ENCODE data around the gene MBOAT2. TPM values are rescaled to one million over a fixed set of nuclear protein-coding genes. Genes with fewer than 3 reads are reported as not detected.
"Not testable (repeated sequence)": the region's sequence is repeated elsewhere in the genome, so short reads cannot be mapped to it uniquely, and the experiment has no call there.

MBOAT2 gene
- total RNA-seq, 5 donors from 2014 or later (not counting 1 experiment from before 2014, with no cell fraction given): 1.3 to 3.0 (median 2.7) TPM

GRCh38 chr2:8896671-8897070 lies 106.8 kb downstream of the MBOAT2 start:
- H3K4me1 ChIP-seq (ENCODE audit: control insufficient read depth in 1 of 2, extremely low read depth in 1 of 2, insufficient read depth in 2 of 2, low read length in 2 of 2); H3K4me1 Mint-ChIP-seq; H3K4me3 Mint-ChIP-seq; CTCF ChIA-PET; H3K36me3 ChIP-seq (ENCODE audit: control insufficient read depth in 2 of 2, extremely low read depth in 1 of 2, insufficient read depth in 1 of 2, low read length in 1 of 2); H3K27me3 ChIP-seq (replicated peaks in 1 of 2; ENCODE audit: control insufficient read depth in 2 of 2, extremely low read depth in 1 of 2, insufficient read depth in 2 of 2, low read length in 1 of 2); ATAC-seq (replicated peaks in 1 of 4); H3K36me3 Mint-ChIP-seq; H3K27me3 Mint-ChIP-seq; POLR2A ChIA-PET; H3K9me3 Mint-ChIP-seq; H3K4me3 ChIP-seq (ENCODE audit: control insufficient read depth in 1 of 2, extremely low read depth in 1 of 2, low read length in 1 of 2); DNase-seq; H3K27ac ChIP-seq (ENCODE audit: low read length); H3K27ac Mint-ChIP-seq; H3K9me3 ChIP-seq: not testable (repeated sequence)
- WGBS (ENCODE audit: insufficient coverage): no CpG with 5 or more reads among the region's 5 CpGs

- CTCF ChIA-PET; H3K36me3 Mint-ChIP-seq; H3K9me3 Mint-ChIP-seq; H3K4me3 ChIP-seq (ENCODE audit: control insufficient read depth in 1 of 2, extremely low read depth in 1 of 2, low read length in 1 of 2); H3K27me3 ChIP-seq (replicated peaks in 1 of 2; ENCODE audit: control insufficient read depth in 2 of 2, extremely low read depth in 1 of 2, insufficient read depth in 2 of 2, low read length in 1 of 2); DNase-seq; H3K27me3 Mint-ChIP-seq; H3K27ac Mint-ChIP-seq; H3K36me3 ChIP-seq (ENCODE audit: control insufficient read depth in 2 of 2, extremely low read depth in 1 of 2, insufficient read depth in 1 of 2, low read length in 1 of 2); POLR2A ChIA-PET; H3K27ac ChIP-seq (ENCODE audit: low read length); H3K9me3 ChIP-seq; H3K4me1 Mint-ChIP-seq; H3K4me3 Mint-ChIP-seq; ATAC-seq (replicated peaks in 1 of 4); H3K4me1 ChIP-seq (ENCODE audit: control insufficient read depth in 1 of 2, extremely low read depth in 1 of 2, insufficient read depth in 2 of 2, low read length in 2 of 2): not testable (repeated sequence)
- WGBS (ENCODE audit: insufficient coverage): 94% methylated on average over 11 of the region's 13 CpGs
Measured at GRCh38 chr2:8895087-8895912, 108.2 kb downstream of the MBOAT2 start.

GRCh38 chr2:8893978-8894820 lies 109.3 kb downstream of the MBOAT2 start:
- Histone ChIP-seq H3K4me1 (ENCODE audit: control insufficient read depth in 1 of 2, extremely low read depth in 1 of 2, insufficient read depth in 2 of 2, low read length in 2 of 2) (no peaks in the 10 kb centered on the region), H3K27me3 (replicated peaks in 1 of 2; ENCODE audit: control insufficient read depth in 2 of 2, extremely low read depth in 1 of 2, insufficient read depth in 2 of 2, low read length in 1 of 2) (no peaks in the 10 kb centered on the region), H3K4me3 (ENCODE audit: control insufficient read depth in 1 of 2, extremely low read depth in 1 of 2, low read length in 1 of 2) (no peak overlapping the region), H3K9me3 (no peaks in the 10 kb centered on the region), H3K36me3 (ENCODE audit: control insufficient read depth in 2 of 2, extremely low read depth in 1 of 2, insufficient read depth in 1 of 2, low read length in 1 of 2) (no peaks in the 10 kb centered on the region), H3K27ac (ENCODE audit: low read length) (no peak overlapping the region)
- no peak for DNase-seq
- no peak overlapping the region for H3K4me3 Mint-ChIP-seq
- ChIA-PET POLR2A (no interaction called here), CTCF (no interaction called here)
- ATAC-seq (replicated peaks in 1 of 4): no peak
- H3K27me3 Mint-ChIP-seq: no peaks in the 10 kb centered on the region
- 90% methylated on average over 7 of the region's 19 CpGs for WGBS (ENCODE audit: insufficient coverage)
- H3K27ac Mint-ChIP-seq: no peak overlapping the region
- H3K36me3 Mint-ChIP-seq: peaks cover 3% of the 10 kb centered on the region
- no peaks in the 10 kb centered on the region for H3K4me1 Mint-ChIP-seq
- H3K9me3 Mint-ChIP-seq: peaks cover 0 to 6% (median 5%) of the 10 kb centered on the region in 3 donors

GRCh38 chr2:8893474-8893873 lies 110.0 kb downstream of the MBOAT2 start:
- no peak overlapping the region for H3K4me3 Mint-ChIP-seq
- no peak overlapping the region for H3K4me3 ChIP-seq (ENCODE audit: control insufficient read depth in 1 of 2, extremely low read depth in 1 of 2, low read length in 1 of 2)
- H3K36me3 Mint-ChIP-seq: peaks cover 3% of the 10 kb centered on the region
- no peak for DNase-seq
- peaks cover 0 to 6% (median 5%) of the 10 kb centered on the region in 3 donors for H3K9me3 Mint-ChIP-seq
- no peaks in the 10 kb centered on the region for H3K4me1 Mint-ChIP-seq
- H3K36me3 ChIP-seq (ENCODE audit: control insufficient read depth in 2 of 2, extremely low read depth in 1 of 2, insufficient read depth in 1 of 2, low read length in 1 of 2): no peaks in the 10 kb centered on the region
- no peaks in the 10 kb centered on the region for H3K27me3 ChIP-seq (replicated peaks in 1 of 2; ENCODE audit: control insufficient read depth in 2 of 2, extremely low read depth in 1 of 2, insufficient read depth in 2 of 2, low read length in 1 of 2)
- no peak overlapping the region for H3K27ac Mint-ChIP-seq
- no CpG with 5 or more reads among the region's 1 CpG for WGBS (ENCODE audit: insufficient coverage)
- ChIA-PET POLR2A (no interaction called here), CTCF (no interaction called here)
- no peaks in the 10 kb centered on the region for H3K4me1 ChIP-seq (ENCODE audit: control insufficient read depth in 1 of 2, extremely low read depth in 1 of 2, insufficient read depth in 2 of 2, low read length in 2 of 2)
- no peaks in the 10 kb centered on the region for H3K27me3 Mint-ChIP-seq
- no peaks in the 10 kb centered on the region for H3K9me3 ChIP-seq
- no peak for ATAC-seq (replicated peaks in 1 of 4)
- H3K27ac ChIP-seq (ENCODE audit: low read length): no peak overlapping the region

- Mint-ChIP-seq H3K4me3 (no peak overlapping the region), H3K4me1 (no peaks in the 10 kb centered on the region), H3K36me3 (peaks cover 3% of the 10 kb centered on the region), H3K27me3 (no peaks in the 10 kb centered on the region), H3K9me3 (peaks cover 0 to 6% (median 5%) of the 10 kb centered on the region in 3 donors), H3K27ac (no peak overlapping the region)
- Histone ChIP-seq H3K4me1 (ENCODE audit: control insufficient read depth in 1 of 2, extremely low read depth in 1 of 2, insufficient read depth in 2 of 2, low read length in 2 of 2) (no peaks in the 10 kb centered on the region), H3K36me3 (ENCODE audit: control insufficient read depth in 2 of 2, extremely low read depth in 1 of 2, insufficient read depth in 1 of 2, low read length in 1 of 2) (no peaks in the 10 kb centered on the region), H3K4me3 (ENCODE audit: control insufficient read depth in 1 of 2, extremely low read depth in 1 of 2, low read length in 1 of 2) (no peak overlapping the region), H3K27me3 (replicated peaks in 1 of 2; ENCODE audit: control insufficient read depth in 2 of 2, extremely low read depth in 1 of 2, insufficient read depth in 2 of 2, low read length in 1 of 2) (no peaks in the 10 kb centered on the region), H3K9me3 (no peaks in the 10 kb centered on the region), H3K27ac (ENCODE audit: low read length) (no peak overlapping the region)
- ChIA-PET POLR2A (no interaction called here), CTCF (interaction anchor here in 1 of 2 donors (0.5 kb wide), 1 partner anchor 488 kb away, joined by 3 read pairs; no protein-coding TSS in a partner anchor)
- ATAC-seq (replicated peaks in 1 of 4) (no peak), DNase-seq (no peak)
- no CpG with 5 or more reads among the region's 2 CpGs for WGBS (ENCODE audit: insufficient coverage)
Measured at GRCh38 chr2:8892111-8892510, 111.4 kb downstream of the MBOAT2 start.

- Histone ChIP-seq H3K27ac (ENCODE audit: low read length) (no peak overlapping the region), H3K9me3 (no peaks in the 10 kb centered on the region), H3K4me1 (ENCODE audit: control insufficient read depth in 1 of 2, extremely low read depth in 1 of 2, insufficient read depth in 2 of 2, low read length in 2 of 2) (no peaks in the 10 kb centered on the region), H3K36me3 (ENCODE audit: control insufficient read depth in 2 of 2, extremely low read depth in 1 of 2, insufficient read depth in 1 of 2, low read length in 1 of 2) (no peaks in the 10 kb centered on the region), H3K4me3 (ENCODE audit: control insufficient read depth in 1 of 2, extremely low read depth in 1 of 2, low read length in 1 of 2) (no peak overlapping the region), H3K27me3 (replicated peaks in 1 of 2; ENCODE audit: control insufficient read depth in 2 of 2, extremely low read depth in 1 of 2, insufficient read depth in 2 of 2, low read length in 1 of 2) (no peaks in the 10 kb centered on the region)
- no peaks in the 10 kb centered on the region for H3K36me3 Mint-ChIP-seq
- ChIA-PET CTCF (no interaction called here), POLR2A (no interaction called here)
- ATAC-seq (replicated peaks in 1 of 4) (no peak), DNase-seq (no peak)
- no peak overlapping the region for H3K27ac Mint-ChIP-seq
- no peaks in the 10 kb centered on the region for H3K4me1 Mint-ChIP-seq
- WGBS (ENCODE audit: insufficient coverage): 67% methylated on average over 1 of the region's 7 CpGs
- H3K9me3 Mint-ChIP-seq: no peaks in the 10 kb centered on the region
- no peak overlapping the region for H3K4me3 Mint-ChIP-seq
- no peaks in the 10 kb centered on the region for H3K27me3 Mint-ChIP-seq
Measured at GRCh38 chr2:8889978-8890377, 113.5 kb downstream of the MBOAT2 start.

Data from T-cell (primary cell).